Measurements from ENCODE around the gene GARIN1A. TPM values are rescaled to one million over a fixed set of nuclear protein-coding genes. Genes with fewer than 3 reads are reported as not detected.
"Not testable (repeated sequence)": the region's sequence is repeated elsewhere in the genome, so short reads cannot be mapped to it uniquely, and the experiment has no call there.

The GARIN1A gene
- total RNA-seq, 1 donor, result 1.4 TPM

DNA sequence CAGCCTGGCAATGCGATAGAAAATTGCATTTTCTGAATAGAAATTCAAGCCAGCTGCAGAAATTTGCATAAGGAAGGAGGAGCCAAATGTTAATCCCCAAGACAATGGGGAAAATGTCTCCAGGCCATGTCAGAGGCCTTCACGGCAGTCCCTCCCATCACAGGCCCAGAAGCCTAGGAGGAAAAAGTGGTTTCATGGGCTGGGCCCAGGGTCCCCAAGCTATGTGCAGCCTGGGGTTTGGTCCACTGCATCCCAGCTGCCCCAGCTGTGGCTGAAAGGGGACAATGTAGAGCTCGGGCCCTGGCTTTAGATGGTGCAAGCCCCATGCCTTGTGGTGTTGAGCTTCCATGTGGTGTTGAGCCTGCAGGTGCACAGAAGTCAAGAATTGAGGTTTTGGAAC, 10.0 kb upstream of the GARIN1A start:
- Histone ChIP-seq H3K4me3 (ENCODE audit: insufficient read depth, low read length) (no peak overlapping the region), H3K36me3 (ENCODE audit: insufficient read depth, low read length) (no peaks in the 10 kb centered on the region), H3K9me3 (ENCODE audit: low read depth, low read length) (no peaks in the 10 kb centered on the region), H3K27me3 (ENCODE audit: insufficient read depth, low read length) (no peaks in the 10 kb centered on the region), H2AFZ (ENCODE audit: low read length) (no peak overlapping the region), H3K27ac (ENCODE audit: low read depth, low read length) (no peak overlapping the region), H4K20me1 (ENCODE audit: insufficient read depth, low read length) (no peaks in the 10 kb centered on the region), H3K4me2 (ENCODE audit: insufficient read depth, low read length) (no peak overlapping the region), H3K79me2 (ENCODE audit: insufficient read depth, low read length) (no peaks in the 10 kb centered on the region), H3K4me1 (ENCODE audit: insufficient read depth, low read length) (no peaks in the 10 kb centered on the region)
- TF ChIP-seq, protein P1, sequence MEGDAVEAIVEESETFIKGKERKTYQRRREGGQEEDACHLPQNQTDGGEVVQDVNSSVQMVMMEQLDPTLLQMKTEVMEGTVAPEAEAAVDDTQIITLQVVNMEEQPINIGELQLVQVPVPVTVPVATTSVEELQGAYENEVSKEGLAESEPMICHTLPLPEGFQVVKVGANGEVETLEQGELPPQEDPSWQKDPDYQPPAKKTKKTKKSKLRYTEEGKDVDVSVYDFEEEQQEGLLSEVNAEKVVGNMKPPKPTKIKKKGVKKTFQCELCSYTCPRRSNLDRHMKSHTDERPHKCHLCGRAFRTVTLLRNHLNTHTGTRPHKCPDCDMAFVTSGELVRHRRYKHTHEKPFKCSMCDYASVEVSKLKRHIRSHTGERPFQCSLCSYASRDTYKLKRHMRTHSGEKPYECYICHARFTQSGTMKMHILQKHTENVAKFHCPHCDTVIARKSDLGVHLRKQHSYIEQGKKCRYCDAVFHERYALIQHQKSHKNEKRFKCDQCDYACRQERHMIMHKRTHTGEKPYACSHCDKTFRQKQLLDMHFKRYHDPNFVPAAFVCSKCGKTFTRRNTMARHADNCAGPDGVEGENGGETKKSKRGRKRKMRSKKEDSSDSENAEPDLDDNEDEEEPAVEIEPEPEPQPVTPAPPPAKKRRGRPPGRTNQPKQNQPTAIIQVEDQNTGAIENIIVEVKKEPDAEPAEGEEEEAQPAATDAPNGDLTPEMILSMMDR (IDR thresholded peaks at IDR 0.05; ENCODE audit: extremely low read depth, low read depth, low read length), result no peak
- DNase-seq (ENCODE audit: insufficient read length, low spot score, missing footprints), result no peak

DNA sequence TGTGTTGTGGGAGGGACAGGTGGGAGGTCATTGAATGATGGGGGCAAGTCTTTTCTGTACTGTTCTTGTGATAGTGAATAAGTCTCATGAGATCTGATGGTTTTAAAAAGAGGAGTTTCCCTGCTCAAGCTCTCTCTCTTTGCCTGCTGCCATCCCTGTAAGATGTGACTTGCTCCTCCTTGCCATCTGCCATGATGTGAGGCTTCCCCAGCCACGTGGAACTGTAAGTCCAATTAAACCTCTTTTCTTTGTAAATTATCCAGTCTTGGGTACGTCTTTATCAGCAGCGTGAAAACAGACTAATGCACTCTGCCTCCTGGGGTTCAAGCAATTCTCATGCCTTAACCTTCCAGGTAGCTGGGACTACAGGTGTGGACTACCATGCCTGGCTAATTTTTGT, 8.9 kb upstream of the GARIN1A start:
- not testable (repeated sequence) for H4K20me1 ChIP-seq (ENCODE audit: insufficient read depth, low read length); H3K4me3 ChIP-seq (ENCODE audit: insufficient read depth, low read length); H3K9me3 ChIP-seq (ENCODE audit: low read depth, low read length); H3K36me3 ChIP-seq (ENCODE audit: insufficient read depth, low read length); H3K27ac ChIP-seq (ENCODE audit: low read depth, low read length); DNase-seq (ENCODE audit: insufficient read length, low spot score, missing footprints); H2AFZ ChIP-seq (ENCODE audit: low read length); H3K79me2 ChIP-seq (ENCODE audit: insufficient read depth, low read length); H3K4me1 ChIP-seq (ENCODE audit: insufficient read depth, low read length); H3K4me2 ChIP-seq (ENCODE audit: insufficient read depth, low read length); H3K27me3 ChIP-seq (ENCODE audit: insufficient read depth, low read length)

DNA sequence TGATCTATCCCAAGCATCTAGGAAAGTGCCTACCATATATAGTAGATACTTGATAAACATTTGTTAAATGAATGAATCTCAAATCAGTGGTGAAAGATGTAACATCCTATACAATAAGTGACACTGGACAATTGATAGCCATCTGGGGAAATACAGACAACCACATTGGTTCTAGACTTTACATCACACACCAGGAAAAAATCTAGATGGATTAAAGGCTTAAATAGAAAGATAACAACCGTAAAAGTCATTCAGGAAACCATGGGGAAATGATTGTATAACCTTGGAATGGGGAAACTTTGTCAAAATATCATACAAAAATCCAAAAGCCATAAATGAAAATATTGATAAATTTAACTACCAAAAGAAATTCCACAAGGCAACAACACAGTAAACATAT, 7.0 kb upstream of the GARIN1A start:
- no peaks in the 10 kb centered on the region for H3K27me3 ChIP-seq (ENCODE audit: insufficient read depth, low read length)
- H4K20me1 ChIP-seq (ENCODE audit: insufficient read depth, low read length), result no peaks in the 10 kb centered on the region
- H3K36me3 ChIP-seq (ENCODE audit: insufficient read depth, low read length), result no peaks in the 10 kb centered on the region
- H3K4me3 ChIP-seq (ENCODE audit: insufficient read depth, low read length), result no peak overlapping the region
- no peaks in the 10 kb centered on the region for H3K9me3 ChIP-seq (ENCODE audit: low read depth, low read length)
- no peak overlapping the region for H3K27ac ChIP-seq (ENCODE audit: low read depth, low read length)
- no peak for DNase-seq (ENCODE audit: insufficient read length, low spot score, missing footprints)
- H2AFZ ChIP-seq (ENCODE audit: low read length), result no peak overlapping the region
- H3K79me2 ChIP-seq (ENCODE audit: insufficient read depth, low read length), result no peaks in the 10 kb centered on the region
- H3K4me2 ChIP-seq (ENCODE audit: insufficient read depth, low read length), result no peak overlapping the region
- no peaks in the 10 kb centered on the region for H3K4me1 ChIP-seq (ENCODE audit: insufficient read depth, low read length)
- TF ChIP-seq, protein P1 (IDR thresholded peaks at IDR 0.05; ENCODE audit: extremely low read depth, low read depth, low read length), result no peak

DNA sequence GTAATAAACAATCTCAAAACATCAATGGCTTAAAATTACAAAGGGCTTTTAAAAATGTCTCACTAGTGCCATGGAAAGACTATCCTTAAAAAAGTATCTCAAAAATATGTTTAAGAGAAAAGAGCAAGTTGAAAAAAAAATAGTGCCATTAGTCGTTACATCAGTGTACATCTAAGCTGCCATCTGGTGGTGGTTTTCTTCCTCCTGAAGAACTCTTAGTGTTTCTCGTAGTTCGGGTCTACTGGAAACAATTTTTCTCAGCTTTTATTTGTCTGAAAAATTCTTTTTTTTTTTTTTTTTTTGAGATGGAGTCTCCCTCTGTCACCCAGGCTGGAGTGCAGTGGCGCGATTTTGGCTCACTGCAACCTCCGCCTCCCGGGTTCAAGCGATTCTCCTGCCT, 5.9 kb upstream of the GARIN1A start:
- Histone ChIP-seq H2AFZ (ENCODE audit: low read length) (no peak overlapping the region), H3K79me2 (ENCODE audit: insufficient read depth, low read length) (no peaks in the 10 kb centered on the region), H3K27me3 (ENCODE audit: insufficient read depth, low read length) (no peaks in the 10 kb centered on the region), H3K9me3 (ENCODE audit: low read depth, low read length) (no peaks in the 10 kb centered on the region), H3K27ac (ENCODE audit: low read depth, low read length) (no peak overlapping the region), H3K4me1 (ENCODE audit: insufficient read depth, low read length) (no peaks in the 10 kb centered on the region), H3K36me3 (ENCODE audit: insufficient read depth, low read length) (no peaks in the 10 kb centered on the region), H4K20me1 (ENCODE audit: insufficient read depth, low read length) (no peaks in the 10 kb centered on the region), H3K4me3 (ENCODE audit: insufficient read depth, low read length) (no peak overlapping the region), H3K4me2 (ENCODE audit: insufficient read depth, low read length) (no peak overlapping the region)
- TF ChIP-seq, protein P1 (IDR thresholded peaks at IDR 0.05; ENCODE audit: extremely low read depth, low read depth, low read length), result peak; percentile 37
- no peak for DNase-seq (ENCODE audit: insufficient read length, low spot score, missing footprints)
